Naive thymus-derived CD4-positive, alpha-beta T cell (primary cell): ENCODE measurements around the gene BLCAP. TPM values are rescaled to one million over a fixed set of nuclear protein-coding genes. Genes with fewer than 3 reads are reported as not detected.
"Not testable (repeated sequence)": the region's sequence is repeated elsewhere in the genome, so short reads cannot be mapped to it uniquely, and the experiment has no call there.

Experiments
- ATAC-seq: fragments of 150-1000 bp; cut with Tn5 transposase; 2 replicates; pipeline ENCODE4 v1.10.0; 2021; ENCODE audit warnings: mild to moderate bottlenecking, moderate library complexity
- CTCF ChIA-PET: fragments of 350-600 bp; sonication (Branson Sonifier 250); formaldehyde crosslinking; loops from one replicate; lab custom pipeline; 2021; ENCODE audit warnings: antibody characterized with exemption; lab: Charles Lee
- POLR2A ChIA-PET: fragments of 350-600 bp; sonication (Branson Sonifier 250); formaldehyde crosslinking; loops from one replicate; lab custom pipeline; 2021; ENCODE audit warnings: antibody characterized with exemption, inconsistent platforms; lab: Charles Lee
- DNase-seq, 9 donors: peaks; one replicate each; pipeline versions ENCODE4 v3.0.0 to v3.0.0-alpha.2; 2020 to 2022; ENCODE audit warnings: mixed read lengths in 1 of 9
- H3K27ac ChIP-seq: one replicate; pipeline ENCODE4 v1.7.0; 2013; ENCODE audit warnings: mild to moderate bottlenecking, low read depth, low read length, moderate library complexity
- H3K27me3 ChIP-seq, 2 donors: one replicate each; pipeline ENCODE4 v1.7.0; 2013; ENCODE audit warnings: low read length in 2 of 2, mild to moderate bottlenecking in 2 of 2, moderate library complexity in 2 of 2; ENCODE audit not compliant: control insufficient read depth in 2 of 2, insufficient read depth in 2 of 2
- H3K36me3 ChIP-seq, 3 experiments: 1 replicate in 2 of 3; 2 replicates in 1 of 3; pipeline ENCODE4 v1.7.0; 2013; ENCODE audit warnings: low read length in 3 of 3, mild to moderate bottlenecking in 3 of 3, moderate library complexity in 1 of 3; ENCODE audit not compliant: insufficient read depth in 3 of 3, control insufficient read depth in 2 of 3
- H3K4me1 ChIP-seq, 2 donors: one replicate each; pipeline ENCODE4 v1.7.0; 2013; ENCODE audit warnings: low read length in 2 of 2, mild to moderate bottlenecking in 2 of 2, moderate library complexity in 1 of 2; ENCODE audit not compliant: control insufficient read depth in 2 of 2, insufficient read depth in 2 of 2
- H3K4me3 ChIP-seq: 2 replicates; pipeline ENCODE4 v1.7.0; 2013; ENCODE audit warnings: mild to moderate bottlenecking, low read length
- H3K9me3 ChIP-seq, 3 experiments: 1 replicate in 2 of 3; 2 replicates in 1 of 3; pipeline ENCODE4 v1.7.0; 2013; ENCODE audit warnings: low read length in 3 of 3; ENCODE audit not compliant: control insufficient read depth in 2 of 3
- H3K27ac Mint-ChIP-seq, 9 donors: one replicate each; pipeline ENCODE4 v1.8.0; 2020 to 2022; ENCODE audit warnings: mixed read lengths in 9 of 9, mild to moderate bottlenecking in 8 of 9, moderate library complexity in 5 of 9, inconsistent platforms in 2 of 9
- H3K27me3 Mint-ChIP-seq, 5 donors: one replicate each; pipeline ENCODE4 v1.8.0; 2021 to 2022; ENCODE audit warnings: mixed read lengths in 5 of 5, mild to moderate bottlenecking in 1 of 5
- H3K36me3 Mint-ChIP-seq, 5 donors: one replicate each; pipeline ENCODE4 v1.8.0; 2020 to 2022; ENCODE audit warnings: mixed read lengths in 5 of 5, mild to moderate bottlenecking in 3 of 5, inconsistent platforms in 1 of 5
- H3K4me1 Mint-ChIP-seq, 7 donors: one replicate each; pipeline ENCODE4 v1.8.0; 2020 to 2022; ENCODE audit warnings: mixed read lengths in 7 of 7, mild to moderate bottlenecking in 3 of 7, inconsistent platforms in 1 of 7
- H3K4me3 Mint-ChIP-seq, 10 donors: one replicate each; pipeline ENCODE4 v1.8.0; 2020 to 2022; ENCODE audit warnings: mild to moderate bottlenecking in 10 of 10, mixed read lengths in 10 of 10, moderate library complexity in 6 of 10, inconsistent platforms in 2 of 10
- H3K9me3 Mint-ChIP-seq, 11 donors: one replicate each; pipeline ENCODE4 v1.8.0; 2020 to 2022; ENCODE audit warnings: mixed read lengths in 11 of 11, mild to moderate bottlenecking in 4 of 11, inconsistent platforms in 1 of 11, moderate library complexity in 1 of 11
- intact Hi-C, 2 donors: fragments of 100-400 bp; cut with micrococcal nuclease; formaldehyde crosslinking; loops; one replicate each; pipeline ENCODE4 v1.15.1; 2023
- polyA plus RNA-seq, 2 donors: library from polyadenylated mRNA; unstranded; fragments of 300-500 nt; fragmentation: Illumina TruSeq; gene quantifications; one replicate each; pipeline ENCODE4 v1.2.3, GENCODE V29; 2021
- total RNA-seq, 6 experiments: library from RNA in 5 of 6; stranded (reverse) in 5 of 6; gene quantifications; 1 replicate in 5 of 6; 2 replicates in 1 of 6; pipeline ENCODE4 v1.2.3 and lab custom pipeline; 2021 to 2026

BLCAP gene
- total and polyA plus RNA-seq, 7 experiments from 2014 or later, result 42.1 to 94.7 (median 88.0) TPM

GRCh38 chr20:37494796-37495195 is 32.9 kb downstream of the BLCAP start:
- Mint-ChIP-seq H3K4me3 (no peak overlapping the region), H3K4me1 (peaks cover 0 to 6% (median 0%) of the 10 kb centered on the region in 7 donors), H3K27ac (peak overlapping the region in 1 of 9 donors; percentile 71), H3K36me3 (peaks cover 0 to 53% (median 23%) of the 10 kb centered on the region in 5 donors), H3K27me3 (peaks cover 0 to 6% (median 0%) of the 10 kb centered on the region in 5 donors), H3K9me3 (peaks cover 0 to 1% (median 0%) of the 10 kb centered on the region in 11 donors)
- H3K27me3 ChIP-seq, result no peaks in the 10 kb centered on the region
- DNase-seq (no peak), ATAC-seq (no peak)
- POLR2A ChIA-PET, result no interaction called here
- H3K36me3 ChIP-seq, result peaks cover 0 to 6% (median 0%) of the 10 kb centered on the region in 3 experiments
- no peaks in the 10 kb centered on the region for H3K9me3 ChIP-seq
- H3K4me1 ChIP-seq, result no peaks in the 10 kb centered on the region
- H3K4me3 ChIP-seq, result no peak overlapping the region
- intact Hi-C loops, result no loop called here
- CTCF ChIA-PET, result no interaction called here
- H3K27ac ChIP-seq, result no peak overlapping the region

GRCh38 chr20:37494301-37494700 is 33.4 kb downstream of the BLCAP start:
- H3K36me3 Mint-ChIP-seq, result peaks cover 0 to 53% (median 23%) of the 10 kb centered on the region in 5 donors
- ChIA-PET POLR2A (no interaction called here), CTCF (no interaction called here)
- H3K9me3 ChIP-seq, result no peaks in the 10 kb centered on the region
- H3K4me1 ChIP-seq, result no peaks in the 10 kb centered on the region
- no peaks in the 10 kb centered on the region for H3K27me3 ChIP-seq
- DNase-seq (no peak), ATAC-seq (no peak)
- peaks cover 0 to 6% (median 0%) of the 10 kb centered on the region in 7 donors for H3K4me1 Mint-ChIP-seq
- no peak overlapping the region for H3K27ac Mint-ChIP-seq
- no peak overlapping the region for H3K4me3 ChIP-seq
- H3K36me3 ChIP-seq, result peaks cover 0 to 6% (median 0%) of the 10 kb centered on the region in 3 experiments
- H3K27ac ChIP-seq, result no peak overlapping the region
- peaks cover 0 to 6% (median 0%) of the 10 kb centered on the region in 5 donors for H3K27me3 Mint-ChIP-seq
- H3K9me3 Mint-ChIP-seq, result peaks cover 0 to 1% (median 0%) of the 10 kb centered on the region in 11 donors
- no peak overlapping the region for H3K4me3 Mint-ChIP-seq
- intact Hi-C loops, result no loop called here

- DNase-seq (no peak), ATAC-seq (no peak)
- ChIA-PET POLR2A (no interaction called here), CTCF (no interaction called here)
- Mint-ChIP-seq H3K27me3 (peaks cover 0 to 6% (median 0%) of the 10 kb centered on the region in 5 donors), H3K4me1 (peaks cover 0 to 6% (median 0%) of the 10 kb centered on the region in 7 donors), H3K36me3 (peaks cover 0 to 45% (median 23%) of the 10 kb centered on the region in 5 donors), H3K27ac (no peak overlapping the region), H3K4me3 (no peak overlapping the region), H3K9me3 (peaks cover 0 to 1% (median 0%) of the 10 kb centered on the region in 11 donors)
- intact Hi-C loops, result no loop called here
- no peak overlapping the region for H3K27ac ChIP-seq
- H3K4me3 ChIP-seq, result no peak overlapping the region
- H3K36me3 ChIP-seq, result peaks cover 0 to 6% (median 0%) of the 10 kb centered on the region in 3 experiments
- H3K9me3 ChIP-seq, result no peaks in the 10 kb centered on the region
- H3K4me1 ChIP-seq, result no peaks in the 10 kb centered on the region
- H3K27me3 ChIP-seq, result no peaks in the 10 kb centered on the region
These were observed 34.7 kb downstream of the BLCAP start for GRCh38 chr20:37492945-37493344.

- Mint-ChIP-seq H3K27ac (no peak overlapping the region), H3K4me1 (peaks cover 0 to 6% (median 0%) of the 10 kb centered on the region in 7 donors), H3K27me3 (peaks cover 0 to 6% (median 0%) of the 10 kb centered on the region in 5 donors), H3K4me3 (no peak overlapping the region), H3K9me3 (peaks cover 0 to 1% (median 0%) of the 10 kb centered on the region in 11 donors), H3K36me3 (peaks cover 0 to 44% (median 23%) of the 10 kb centered on the region in 5 donors)
- POLR2A ChIA-PET, result no interaction called here
- Histone ChIP-seq H3K4me1 (no peaks in the 10 kb centered on the region), H3K4me3 (no peak overlapping the region), H3K36me3 (peaks cover 0 to 6% (median 0%) of the 10 kb centered on the region in 3 experiments), H3K9me3 (no peaks in the 10 kb centered on the region), H3K27me3 (no peaks in the 10 kb centered on the region), H3K27ac (no peak overlapping the region)
- ATAC-seq (no peak), DNase-seq (no peak)
- CTCF ChIA-PET, result no interaction called here
- intact Hi-C loops, result no loop called here
These were observed 35.5 kb downstream of the BLCAP start for GRCh38 chr20:37492096-37492625.

GRCh38 chr20:37490663-37491350 is 36.9 kb downstream of the BLCAP start:
- H3K27me3 ChIP-seq, result no peaks in the 10 kb centered on the region
- intact Hi-C loops, result no loop called here
- H3K27ac ChIP-seq, result no peak overlapping the region
- H3K27ac Mint-ChIP-seq, result peak overlapping the region in 1 of 9 donors; percentile 65
- peaks cover 0 to 35% (median 23%) of the 10 kb centered on the region in 5 donors for H3K36me3 Mint-ChIP-seq
- H3K36me3 ChIP-seq, result peaks cover 0 to 6% (median 0%) of the 10 kb centered on the region in 3 experiments
- H3K4me3 ChIP-seq, result no peak overlapping the region
- no peak overlapping the region for H3K4me3 Mint-ChIP-seq
- H3K27me3 Mint-ChIP-seq, result peaks cover 0 to 9% (median under 1%) of the 10 kb centered on the region in 5 donors
- CTCF ChIA-PET, result no interaction called here
- DNase-seq (no peak), ATAC-seq (no peak)
- H3K9me3 Mint-ChIP-seq, result peaks cover 0 to 1% (median 0%) of the 10 kb centered on the region in 11 donors
- POLR2A ChIA-PET, result no interaction called here
- no peaks in the 10 kb centered on the region for H3K4me1 ChIP-seq
- no peaks in the 10 kb centered on the region for H3K9me3 ChIP-seq
- peaks cover 0 to 6% (median 0%) of the 10 kb centered on the region in 7 donors for H3K4me1 Mint-ChIP-seq

- H3K9me3 Mint-ChIP-seq, DNase-seq, intact Hi-C loops, CTCF ChIA-PET, H3K36me3 Mint-ChIP-seq, ATAC-seq, H3K4me3 Mint-ChIP-seq, H3K4me1 ChIP-seq, H3K4me3 ChIP-seq, H3K36me3 ChIP-seq, H3K4me1 Mint-ChIP-seq, H3K27me3 ChIP-seq, POLR2A ChIA-PET, H3K27ac ChIP-seq, H3K27ac Mint-ChIP-seq, H3K9me3 ChIP-seq: not testable (repeated sequence)
- H3K27me3 Mint-ChIP-seq, result peaks cover under 1 to 19% (median 12%) of the 10 kb centered on the region in 5 donors
These were observed 41.5 kb downstream of the BLCAP start for GRCh38 chr20:37486209-37486608.
